Activated CD4-positive, alpha-beta memory T cell treated with anti-CD3 and anti-CD28 coated beads, Interleukin-2, amount 10 ng/mL, durations not matched to agents 7 days and 5 days (primary cell): ENCODE results near the gene DDX20. TPM values are rescaled to one million over a fixed set of nuclear protein-coding genes. Genes with fewer than 3 reads are reported as not detected.
"Not testable (repeated sequence)": the region's sequence is repeated elsewhere in the genome, so short reads cannot be mapped to it uniquely, and the experiment has no call there.

ENCODE experiments used
- CTCF ChIA-PET: fragments of 350-600 bp; sonication (Branson Sonifier 250); formaldehyde crosslinking; loops from one replicate; lab custom pipeline; 2021; ENCODE audit warnings: antibody characterized with exemption, inconsistent platforms; lab: Charles Lee
- POLR2A ChIA-PET: fragments of 350-600 bp; sonication (Branson Sonifier 250); formaldehyde crosslinking; loops from one replicate; lab custom pipeline; 2021; ENCODE audit warnings: antibody characterized with exemption; lab: Charles Lee
- DNase-seq: peaks from one replicate; pipeline ENCODE4 v3.0.0-alpha.2; 2020
- H3K27ac Mint-ChIP-seq: one replicate; pipeline ENCODE4 v1.8.0; 2021; ENCODE audit warnings: mild to moderate bottlenecking, mixed read lengths
- H3K27me3 Mint-ChIP-seq: one replicate; pipeline ENCODE4 v1.8.0; 2021; ENCODE audit warnings: mixed read lengths
- H3K36me3 Mint-ChIP-seq: one replicate; pipeline ENCODE4 v1.8.0; 2021; ENCODE audit warnings: low read depth, mixed read lengths
- H3K4me1 Mint-ChIP-seq: one replicate; pipeline ENCODE4 v1.8.0; 2021; ENCODE audit warnings: mixed read lengths
- H3K4me3 Mint-ChIP-seq: one replicate; pipeline ENCODE4 v1.8.0; 2021; ENCODE audit warnings: mild to moderate bottlenecking, mixed read lengths
- H3K9me3 Mint-ChIP-seq: one replicate; pipeline ENCODE4 v1.8.0; 2021; ENCODE audit warnings: mixed read lengths
- total RNA-seq, 2 experiments: library from RNA; stranded (reverse); gene quantifications; one replicate each; pipeline ENCODE4 v1.2.3, GENCODE V29; 2021

Gene DDX20
- total RNA-seq, 2 experiments from 2014 or later = 11.2 to 11.8 TPM

DNA sequence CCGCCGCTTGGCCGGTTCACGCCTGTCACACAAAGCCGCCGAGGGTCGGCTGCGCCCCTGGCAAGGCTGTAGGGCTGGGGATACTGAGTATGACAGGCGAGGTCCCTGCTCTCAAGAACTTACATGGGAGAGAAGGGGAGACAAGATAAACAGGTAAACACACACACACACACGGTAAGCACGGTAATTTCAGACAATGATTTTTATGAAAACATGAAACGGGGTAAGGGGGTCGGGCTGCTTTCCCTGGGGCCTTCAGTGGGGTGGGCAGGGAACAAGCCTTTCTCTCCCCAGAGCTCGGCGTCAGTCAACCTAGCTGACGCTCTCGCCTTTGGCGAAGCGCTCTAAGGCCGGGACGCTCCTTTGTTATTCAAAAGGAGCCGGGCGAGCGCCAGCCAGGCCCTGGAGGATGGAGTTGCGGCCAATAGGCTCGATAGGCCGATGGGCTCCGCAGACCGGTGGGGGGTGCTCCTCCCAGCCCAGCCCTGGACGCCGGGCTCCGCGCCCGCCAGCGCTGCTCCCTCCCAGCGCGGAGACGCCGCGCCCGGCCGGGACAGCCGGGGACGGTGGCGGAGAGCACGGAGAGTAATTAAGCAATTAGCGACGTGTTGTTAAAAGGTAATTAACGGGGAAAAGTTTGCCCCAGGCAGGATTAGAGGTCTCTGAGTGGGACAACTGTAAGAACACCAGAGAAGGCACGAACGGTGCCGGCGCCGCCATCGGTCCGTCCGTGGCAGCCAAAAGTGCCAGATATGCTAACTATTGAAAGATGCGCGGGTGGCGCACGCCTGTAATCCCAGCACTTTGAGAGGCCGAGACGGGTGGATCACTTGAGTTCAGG, 15.6 kb upstream of the DDX20 start:
- Mint-ChIP-seq H3K36me3 (no peaks in the 10 kb centered on the region), H3K4me1 (peaks cover 23% of the 10 kb centered on the region), H3K4me3 (peak overlapping the region; percentile 84), H3K27ac (no peak overlapping the region), H3K27me3 (peaks cover 51% of the 10 kb centered on the region), H3K9me3 (no peaks in the 10 kb centered on the region)
- POLR2A ChIA-PET = interaction anchor here (1.5 to 7.1 kb wide), 8 partner anchors 13 to 291 kb away, joined by 3 to 48 read pairs (median 12); partner anchors contain the start of genes ATP5PB, DDX20 and WDR77
- no peak for DNase-seq
- CTCF ChIA-PET = interaction anchor here (1.0 to 5.8 kb wide), 7 partner anchors 11 to 232 kb away, joined by 4 to 39 read pairs (median 4); no protein-coding TSS in a partner anchor

DNA sequence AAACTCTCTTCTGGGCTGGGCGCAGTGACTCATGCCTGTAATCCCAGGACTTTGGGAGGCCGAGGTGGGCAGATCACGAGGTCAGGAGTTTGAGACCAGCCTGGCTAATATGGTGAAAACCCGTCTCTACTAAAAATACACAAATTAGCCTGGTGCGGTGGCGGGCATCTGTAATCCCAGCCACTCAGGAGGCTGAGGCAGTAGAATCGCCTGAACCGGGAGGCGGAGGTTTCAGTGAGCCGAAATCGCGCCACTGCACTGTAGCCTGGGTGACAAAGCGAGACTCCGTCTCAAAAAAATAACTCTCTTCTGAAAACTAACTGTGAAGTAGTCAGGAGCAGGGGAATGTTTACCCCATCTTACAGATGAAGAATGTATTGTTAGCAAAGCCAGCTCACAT, 13.4 kb upstream of the DDX20 start:
- not testable (repeated sequence) for H3K4me3 Mint-ChIP-seq, H3K9me3 Mint-ChIP-seq, H3K27ac Mint-ChIP-seq, DNase-seq, H3K36me3 Mint-ChIP-seq
- H3K4me1 Mint-ChIP-seq = peaks cover 27% of the 10 kb centered on the region
- CTCF ChIA-PET = interaction anchor here (7.4 kb wide), 1 partner anchor 28 kb away, joined by 63 read pairs; no protein-coding TSS in a partner anchor
- POLR2A ChIA-PET = interaction anchor here (2.4 to 5.0 kb wide), 2 partner anchors 234 to 235 kb away, joined by 11 to 36 read pairs; no protein-coding TSS in a partner anchor
- peaks cover 49% of the 10 kb centered on the region for H3K27me3 Mint-ChIP-seq

DNA sequence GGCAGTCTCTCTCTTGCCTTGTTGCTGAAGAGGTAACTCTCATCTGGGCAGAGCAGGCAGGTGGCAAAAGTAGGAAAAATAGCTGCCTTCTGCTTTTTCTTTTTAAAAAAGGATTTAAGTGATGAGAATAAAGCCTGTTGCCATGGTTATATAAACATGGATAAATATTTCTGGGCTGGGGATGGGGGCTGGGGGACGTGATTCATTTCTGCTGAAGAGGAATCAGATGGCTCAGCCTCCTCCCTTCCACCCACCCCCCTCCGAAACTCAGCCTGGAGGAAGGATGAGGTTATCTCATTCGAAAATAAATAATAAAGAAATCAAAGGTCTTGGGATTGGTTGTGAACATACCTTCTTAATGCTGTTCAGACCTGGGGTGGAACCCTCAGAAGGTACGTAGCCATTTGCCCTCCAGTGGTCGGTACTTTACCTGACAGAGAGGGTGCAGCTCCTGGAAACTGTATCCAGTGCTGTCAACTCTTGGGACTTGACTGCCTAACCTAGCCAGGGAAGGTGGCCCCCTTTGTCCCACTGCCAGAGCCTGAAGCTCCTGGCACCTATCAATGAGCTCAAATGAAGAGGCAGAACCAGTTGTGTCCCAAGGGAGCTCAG, 12.7 kb upstream of the DDX20 start:
- Mint-ChIP-seq H3K27ac (no peak overlapping the region), H3K9me3 (no peaks in the 10 kb centered on the region), H3K4me1 (peaks cover 22% of the 10 kb centered on the region), H3K4me3 (no peak overlapping the region), H3K27me3 (peaks cover 42% of the 10 kb centered on the region), H3K36me3 (no peaks in the 10 kb centered on the region)
- no peak for DNase-seq
- ChIA-PET POLR2A (interaction anchor here (2.4 kb wide), 1 partner anchor 235 kb away, joined by 11 read pairs; no protein-coding TSS in a partner anchor), CTCF (interaction anchor here (1.9 to 7.4 kb wide), 2 partner anchors 29 to 235 kb away, joined by 8 to 63 read pairs; no protein-coding TSS in a partner anchor)

DNA sequence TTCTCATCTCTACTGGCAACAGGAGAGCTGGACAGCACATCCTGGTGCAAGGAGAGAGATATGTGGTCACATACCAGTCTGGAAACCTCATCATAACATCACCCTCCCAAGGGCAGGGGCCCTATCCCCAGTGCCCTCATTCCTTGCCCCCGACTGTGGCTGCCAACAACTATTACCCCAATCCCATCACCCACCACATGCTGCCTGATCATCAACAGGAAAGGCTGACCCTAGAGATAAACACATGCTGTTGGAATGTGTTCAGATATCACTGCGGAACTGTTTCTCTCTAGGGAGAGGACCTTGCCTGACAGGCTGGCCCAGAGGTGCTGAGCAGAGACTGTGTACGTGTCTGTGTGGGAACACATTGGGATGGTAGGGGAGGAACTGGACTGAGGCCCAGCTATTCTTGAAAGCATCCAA, 12.0 kb upstream of the DDX20 start:
- H3K4me3 Mint-ChIP-seq = no peak overlapping the region
- H3K4me1 Mint-ChIP-seq = peaks cover 18% of the 10 kb centered on the region
- H3K27me3 Mint-ChIP-seq = peaks cover 40% of the 10 kb centered on the region
- H3K36me3 Mint-ChIP-seq = no peaks in the 10 kb centered on the region
- DNase-seq = no peak
- POLR2A ChIA-PET = interaction anchor here (1.6 to 2.4 kb wide), 2 partner anchors 11 to 236 kb away, joined by 3 to 11 read pairs; no protein-coding TSS in a partner anchor
- no peak overlapping the region for H3K27ac Mint-ChIP-seq
- no peaks in the 10 kb centered on the region for H3K9me3 Mint-ChIP-seq
- CTCF ChIA-PET = interaction anchor here (1.1 to 7.4 kb wide), 3 partner anchors 30 to 263 kb away, joined by 4 to 63 read pairs (median 8); no protein-coding TSS in a partner anchor

DNA sequence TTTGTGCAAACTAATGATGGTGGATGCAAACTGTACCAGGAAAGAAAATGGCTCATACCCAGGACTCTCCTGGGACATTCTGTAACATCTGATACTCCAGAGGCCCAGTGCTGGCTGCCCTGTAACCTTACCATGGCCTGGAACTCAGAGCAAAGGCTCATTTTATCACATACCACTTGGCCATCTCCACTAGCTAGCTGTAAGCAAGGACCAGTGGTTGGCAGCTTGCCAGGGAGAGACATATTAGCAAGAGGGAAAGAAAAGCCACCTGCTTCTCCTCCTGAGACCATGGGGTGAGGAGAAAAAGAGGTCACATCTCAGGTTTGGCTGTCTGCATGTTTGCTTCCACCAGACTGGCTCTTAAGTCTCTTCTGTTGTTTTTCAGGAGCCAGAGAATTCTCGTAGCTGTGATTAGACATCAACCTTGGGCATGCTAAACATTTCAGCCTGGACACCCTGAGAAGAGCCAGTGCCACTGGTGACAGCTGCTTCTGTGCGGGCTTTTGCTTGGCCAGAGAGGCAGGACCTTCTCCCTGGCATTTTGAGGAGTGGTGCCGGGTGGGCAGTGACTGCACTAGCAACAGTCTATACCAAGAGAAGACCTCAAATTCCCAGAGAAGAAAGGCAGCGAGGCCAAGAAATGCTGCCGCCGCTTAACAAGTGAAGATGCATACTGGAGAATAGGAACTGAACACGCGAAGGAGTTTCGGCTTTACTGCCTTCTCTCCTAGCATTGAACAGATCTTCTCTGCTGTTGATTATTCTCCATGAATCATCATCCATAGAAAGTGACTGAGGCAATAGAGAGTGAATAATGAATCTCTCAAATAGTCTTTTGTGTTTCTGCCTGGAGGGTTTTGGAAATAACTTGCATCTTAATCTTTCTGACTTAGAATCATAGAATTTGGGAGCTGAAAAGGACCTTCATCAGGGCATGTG, 9.8 kb upstream of the DDX20 start:
- no peak for DNase-seq
- ChIA-PET POLR2A (interaction anchor here (1.6 kb wide), 1 partner anchor 10 kb away, joined by 3 read pairs; no protein-coding TSS in a partner anchor), CTCF (interaction anchor here (1.6 to 7.4 kb wide), 9 partner anchors 9 to 294 kb away, joined by 3 to 63 read pairs (median 10); no protein-coding TSS in a partner anchor)
- Mint-ChIP-seq H3K36me3 (no peaks in the 10 kb centered on the region), H3K27me3 (peaks cover 33% of the 10 kb centered on the region), H3K4me3 (no peak overlapping the region), H3K27ac (no peak overlapping the region), H3K9me3 (no peaks in the 10 kb centered on the region), H3K4me1 (peaks cover 9% of the 10 kb centered on the region)

DNA sequence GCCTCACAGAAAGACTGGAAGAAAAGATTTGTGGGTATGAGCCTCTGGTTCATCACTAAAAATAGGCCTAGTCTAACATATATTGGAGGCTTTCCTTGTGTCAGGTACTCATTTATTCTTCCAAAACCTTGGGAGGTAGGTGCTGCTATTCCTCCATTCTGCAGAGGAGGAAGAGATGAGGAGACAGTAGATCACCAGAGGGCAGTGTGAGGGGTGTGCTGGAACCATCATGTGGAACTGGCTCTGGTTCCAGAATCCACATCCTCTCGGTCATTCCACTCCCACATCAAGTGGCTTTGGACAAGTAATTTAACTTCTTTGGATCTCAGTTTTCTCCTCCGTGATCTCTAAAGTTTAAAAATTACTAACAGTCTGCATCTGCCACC, 9.1 kb upstream of the DDX20 start:
- Mint-ChIP-seq H3K4me3 (no peak overlapping the region), H3K27ac (no peak overlapping the region), H3K36me3 (no peaks in the 10 kb centered on the region), H3K9me3 (no peaks in the 10 kb centered on the region), H3K4me1 (peaks cover 8% of the 10 kb centered on the region), H3K27me3 (peaks cover 27% of the 10 kb centered on the region)
- CTCF ChIA-PET = interaction anchor here (0.6 to 7.4 kb wide), 34 partner anchors 8 to 928 kb away, joined by 3 to 63 read pairs (median 4); partner anchors contain the start of genes ADORA3, ATP5PB, INKA2 and MOV10
- POLR2A ChIA-PET = interaction anchor here (0.6 to 1.9 kb wide), 9 partner anchors 8 to 524 kb away, joined by 3 to 18 read pairs (median 3); partner anchors contain the start of genes DDX20 and INKA2
- DNase-seq = no peak

DNA sequence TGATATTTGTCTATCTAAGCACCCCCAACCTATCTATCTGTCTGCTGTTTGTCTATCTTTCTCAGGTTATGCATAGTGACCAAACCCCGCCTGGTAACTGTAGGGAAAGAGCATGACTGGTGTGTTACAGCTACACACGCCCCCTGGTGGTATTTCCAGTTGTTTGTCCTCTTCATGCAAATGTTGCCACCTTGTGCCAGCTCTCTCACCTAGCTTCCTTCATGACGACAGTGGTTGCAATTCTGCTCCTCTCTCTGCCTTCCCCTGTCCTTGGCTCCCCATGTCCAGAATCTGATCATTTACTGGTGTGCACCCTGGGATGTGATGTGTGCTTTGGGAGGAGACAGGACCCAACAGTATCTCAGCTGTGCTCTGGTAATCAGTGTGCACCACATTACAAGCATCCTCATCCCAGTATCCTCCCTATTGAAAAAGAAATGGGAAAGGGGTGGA, 8.4 kb upstream of the DDX20 start:
- no peak overlapping the region for H3K4me3 Mint-ChIP-seq
- no peaks in the 10 kb centered on the region for H3K36me3 Mint-ChIP-seq
- no peak overlapping the region for H3K27ac Mint-ChIP-seq
- DNase-seq = peak; percentile 79
- POLR2A ChIA-PET = interaction anchor here (0.6 to 1.9 kb wide), 11 partner anchors 8 to 525 kb away, joined by 3 to 18 read pairs (median 3); partner anchors contain the start of genes DDX20 and INKA2
- CTCF ChIA-PET = interaction anchor here (0.5 to 7.4 kb wide), 38 partner anchors 8 to 927 kb away, joined by 3 to 63 read pairs (median 4); partner anchors contain the start of genes ADORA3, ATP5PB, INKA2 and MOV10
- no peaks in the 10 kb centered on the region for H3K9me3 Mint-ChIP-seq
- H3K4me1 Mint-ChIP-seq = peaks cover 12% of the 10 kb centered on the region
- H3K27me3 Mint-ChIP-seq = peaks cover 20% of the 10 kb centered on the region

DNA sequence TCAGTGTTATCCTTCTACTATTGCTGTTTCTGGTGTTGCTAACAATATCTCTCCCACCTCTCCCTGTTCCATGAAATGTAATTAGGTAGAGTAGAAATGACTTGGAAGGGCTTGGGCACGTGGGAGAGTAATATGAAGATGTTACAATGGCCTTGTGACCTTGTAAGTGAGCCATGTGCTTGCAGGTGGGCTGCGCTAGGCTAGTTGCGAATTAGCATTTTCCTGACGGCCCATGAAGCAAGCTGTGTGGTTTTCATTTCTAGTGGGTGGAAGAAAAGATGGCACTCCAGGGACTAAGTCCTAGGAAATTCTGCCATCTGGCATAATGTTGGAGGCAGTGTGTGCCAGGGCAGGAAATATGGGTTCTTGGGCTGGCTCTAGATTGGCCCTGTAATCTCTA, 7.8 kb upstream of the DDX20 start:
- Mint-ChIP-seq H3K36me3 (no peaks in the 10 kb centered on the region), H3K4me3 (no peak overlapping the region), H3K4me1 (peaks cover 14% of the 10 kb centered on the region), H3K27ac (no peak overlapping the region), H3K9me3 (no peaks in the 10 kb centered on the region), H3K27me3 (peaks cover 15% of the 10 kb centered on the region)
- DNase-seq = no peak
- POLR2A ChIA-PET = interaction anchor here (0.9 to 1.9 kb wide), 6 partner anchors 9 to 270 kb away, joined by 3 to 18 read pairs (median 5); partner anchors contain the start of gene DDX20
- CTCF ChIA-PET = interaction anchor here (0.9 to 7.4 kb wide), 22 partner anchors 9 to 308 kb away, joined by 3 to 63 read pairs (median 5); partner anchors contain the start of genes ADORA3, INKA2 and TMIGD3

DNA sequence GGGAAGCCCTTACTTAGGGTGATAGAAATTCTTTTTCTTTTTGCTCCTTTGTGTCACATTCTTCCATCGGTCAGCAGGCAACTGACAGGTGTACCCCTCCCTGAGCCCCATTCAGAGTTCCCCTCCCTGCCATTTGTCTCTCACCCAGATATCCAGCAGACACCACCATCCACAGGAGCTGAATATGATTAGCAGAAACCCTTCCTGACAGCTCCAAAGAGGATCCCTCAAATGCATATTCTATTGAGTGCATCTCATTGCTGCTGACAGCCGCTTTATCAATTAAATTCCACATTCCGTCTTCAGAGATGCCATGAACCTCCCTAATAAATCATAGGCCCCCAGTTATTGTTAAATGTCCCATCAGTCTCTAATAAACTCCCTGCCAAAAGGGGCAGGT, 6.1 kb upstream of the DDX20 start:
- Mint-ChIP-seq H3K4me3 (no peak overlapping the region), H3K27ac (no peak overlapping the region), H3K27me3 (peaks cover 10% of the 10 kb centered on the region), H3K36me3 (no peaks in the 10 kb centered on the region), H3K9me3 (no peaks in the 10 kb centered on the region), H3K4me1 (peaks cover 21% of the 10 kb centered on the region)
- POLR2A ChIA-PET = interaction anchor here (0.8 to 1.8 kb wide), 2 partner anchors 127 to 549 kb away, joined by 3 to 4 read pairs; partner anchors contain the start of gene DENND2D
- CTCF ChIA-PET = interaction anchor here (0.6 to 7.4 kb wide), 4 partner anchors 35 to 641 kb away, joined by 3 to 63 read pairs (median 4); no protein-coding TSS in a partner anchor
- no peak for DNase-seq

DNA sequence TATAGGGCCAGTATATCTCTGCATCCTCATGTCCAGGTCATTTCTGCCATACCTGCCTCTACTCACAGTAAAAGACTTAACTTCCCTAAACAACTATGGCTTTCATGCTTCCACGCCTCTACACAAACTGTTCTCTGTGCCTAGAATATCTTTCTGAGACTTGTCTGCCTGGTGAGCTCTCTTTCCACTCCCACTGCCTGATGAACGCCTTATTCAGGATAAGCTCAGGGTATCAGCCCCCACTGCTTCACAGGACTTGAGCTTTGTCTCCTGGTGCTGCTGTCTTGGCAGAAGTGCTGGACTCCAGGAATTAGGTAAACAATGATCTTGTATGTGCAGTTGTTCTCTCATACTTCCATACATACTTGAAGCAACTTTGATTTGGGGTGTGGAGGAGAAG, 4.8 kb upstream of the DDX20 start:
- POLR2A ChIA-PET = interaction anchor here (0.7 to 7.4 kb wide), 8 partner anchors 13 to 551 kb away, joined by 3 to 48 read pairs (median 4); partner anchors contain the start of genes DENND2D and INKA2
- H3K4me1 Mint-ChIP-seq = peaks cover 27% of the 10 kb centered on the region
- H3K27ac Mint-ChIP-seq = no peak overlapping the region
- no peak overlapping the region for H3K4me3 Mint-ChIP-seq
- no peak for DNase-seq
- H3K36me3 Mint-ChIP-seq = no peaks in the 10 kb centered on the region
- CTCF ChIA-PET = interaction anchor here (1.0 to 5.7 kb wide), 8 partner anchors 10 to 269 kb away, joined by 3 to 36 read pairs (median 4); partner anchors contain the start of gene INKA2
- H3K27me3 Mint-ChIP-seq = peaks cover 6% of the 10 kb centered on the region
- H3K9me3 Mint-ChIP-seq = no peaks in the 10 kb centered on the region
